Stimulated activated CD4-positive, alpha-beta T cell treated with anti-CD3 and anti-CD28 coated beads, Interleukin-12 subunit alpha, Interleukin-12 subunit beta, amount 100 ng/mL, for 48 hours (primary cell): ENCODE measurements around the gene NUP153.

ENCODE experiments used
- DNase-seq, 3 donors: peaks; one replicate each; pipeline ENCODE4 v3.0.0-alpha.2; 2020; ENCODE audit warnings: low read depth in 2 of 3, low spot score in 1 of 3

NUP153 gene

DNA sequence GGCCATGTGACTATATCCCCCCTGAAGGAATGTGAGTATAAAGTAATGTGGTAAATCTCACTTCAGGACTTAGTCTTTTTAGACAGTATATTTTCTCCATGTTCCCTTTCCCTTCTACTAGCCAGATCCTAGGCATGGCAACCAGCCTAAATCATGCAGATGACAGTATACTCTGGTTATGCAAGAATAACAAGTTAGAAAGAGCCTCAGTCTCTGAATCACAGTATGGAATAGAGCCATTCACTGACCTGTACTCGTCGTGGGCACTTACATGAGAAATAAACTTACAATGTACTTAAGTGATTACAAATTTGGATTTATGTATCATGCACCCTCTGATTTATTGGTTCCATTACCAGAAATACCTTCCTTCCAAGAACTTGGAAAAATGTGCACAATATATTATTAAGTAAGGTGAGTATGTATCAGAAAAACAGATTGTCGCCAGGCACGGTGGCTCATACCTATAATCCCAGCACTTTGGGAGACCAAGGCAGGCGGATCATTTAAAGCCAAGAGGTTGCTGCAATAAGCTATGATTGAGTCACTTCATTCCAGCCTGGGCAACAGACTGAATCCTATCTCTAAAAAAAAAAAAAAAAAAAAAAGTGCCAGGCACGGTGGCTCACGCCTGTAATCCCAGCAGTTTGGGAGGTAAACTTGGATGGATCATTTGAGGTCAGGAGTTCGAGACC is 131.7 kb downstream of the NUP153 start:
- no peak for DNase-seq

DNA sequence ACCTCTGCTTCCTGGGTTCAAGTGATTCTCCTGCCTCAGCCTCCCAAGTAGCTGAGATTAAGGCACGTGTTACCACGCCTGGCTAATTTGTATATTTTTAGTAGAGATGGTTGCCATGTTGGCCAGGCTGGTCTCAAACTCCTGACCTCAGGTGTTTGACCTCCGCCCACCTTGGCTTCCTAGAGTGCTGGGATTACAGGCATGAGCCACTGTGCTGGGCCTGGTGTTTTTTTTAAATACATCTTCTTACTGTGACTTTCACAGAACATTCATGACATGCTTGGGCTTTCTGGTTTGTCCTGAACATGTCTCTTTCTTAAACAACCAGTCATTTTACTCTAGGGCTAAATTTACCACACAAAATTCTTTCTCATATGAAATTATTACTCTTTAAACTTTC is 141.3 kb downstream of the NUP153 start:
- no peak for DNase-seq
